Stimulated activated CD8-positive, alpha-beta memory T cell treated with anti-CD3 and anti-CD28 coated beads, Interleukin-4, amount 100 ng/mL, for 48 hours (primary cell): Measurements from ENCODE around the gene ARHGAP6.

Experiments
- DNase-seq: peaks from one replicate; pipeline ENCODE4 v3.0.0-alpha.2; 2020

ARHGAP6 gene

DNA sequence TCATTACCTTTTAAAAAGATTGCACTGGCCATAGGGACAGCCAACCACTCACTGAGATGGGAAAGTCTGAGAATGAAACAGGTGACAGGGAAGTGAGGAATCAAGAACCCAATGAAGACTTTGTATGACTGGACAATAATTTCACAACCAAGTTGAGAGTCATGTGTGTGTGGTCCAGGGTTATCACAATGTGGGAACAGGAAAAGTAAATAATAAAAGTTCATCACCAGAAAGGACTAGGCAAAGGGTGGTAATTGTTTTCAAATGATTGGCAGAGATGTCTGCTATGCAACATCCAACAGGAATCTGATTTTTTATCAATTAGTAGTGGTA, 243.2 kb downstream of the ARHGAP6 start:
- no peak for DNase-seq

DNA sequence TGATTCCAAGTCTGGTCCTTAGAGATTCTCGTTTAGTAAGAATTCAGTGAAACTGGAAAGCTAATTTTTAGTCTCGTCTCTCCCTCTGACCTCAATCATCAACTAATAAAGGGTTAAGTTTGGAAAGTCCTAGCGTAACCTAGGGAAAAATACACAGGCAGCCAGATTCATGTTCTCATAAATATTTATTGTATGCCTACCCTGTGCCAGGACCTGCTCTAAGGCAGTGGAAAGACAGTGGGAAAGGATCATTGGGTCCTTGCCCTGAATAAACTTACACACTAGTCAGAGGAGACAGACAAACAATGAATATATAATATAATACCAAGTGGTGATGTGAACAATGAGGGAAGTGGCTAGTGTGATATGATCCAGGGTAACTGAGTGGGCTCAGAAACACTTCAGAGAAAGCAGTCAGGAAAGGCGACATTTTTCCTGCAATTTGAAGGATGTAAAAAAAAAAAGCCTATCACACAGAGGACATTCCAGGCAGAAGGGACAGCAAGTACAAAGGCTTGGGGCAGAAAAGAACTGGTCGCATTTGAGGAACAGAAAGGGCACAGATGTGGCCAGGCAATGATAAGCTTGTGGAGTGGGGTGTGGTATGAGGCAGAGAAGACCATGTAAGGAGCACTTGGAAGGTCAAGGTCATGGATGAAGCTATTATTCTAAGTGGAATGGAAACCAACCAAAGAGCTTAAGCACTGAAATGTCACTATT, 243.8 kb downstream of the ARHGAP6 start:
- DNase-seq = no peak

DNA sequence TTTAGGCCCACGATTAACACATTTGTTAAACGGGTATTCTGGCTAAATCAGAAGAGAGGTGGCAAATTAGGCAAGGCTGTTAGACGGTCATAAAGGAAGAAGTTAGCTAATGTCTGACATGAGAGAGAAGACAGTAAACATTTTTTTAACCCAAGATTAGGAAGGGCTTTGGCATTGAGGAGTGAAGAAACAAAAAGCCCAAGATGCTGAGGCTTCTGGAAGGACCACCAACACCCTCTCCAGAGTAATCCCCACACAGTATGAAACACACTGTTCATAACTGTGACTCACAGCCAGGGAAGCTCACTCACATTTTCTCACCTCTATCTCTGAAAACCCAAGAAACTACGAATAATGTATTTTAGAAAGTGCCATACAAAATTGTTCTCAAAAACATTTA, 244.9 kb downstream of the ARHGAP6 start:
- DNase-seq = no peak

DNA sequence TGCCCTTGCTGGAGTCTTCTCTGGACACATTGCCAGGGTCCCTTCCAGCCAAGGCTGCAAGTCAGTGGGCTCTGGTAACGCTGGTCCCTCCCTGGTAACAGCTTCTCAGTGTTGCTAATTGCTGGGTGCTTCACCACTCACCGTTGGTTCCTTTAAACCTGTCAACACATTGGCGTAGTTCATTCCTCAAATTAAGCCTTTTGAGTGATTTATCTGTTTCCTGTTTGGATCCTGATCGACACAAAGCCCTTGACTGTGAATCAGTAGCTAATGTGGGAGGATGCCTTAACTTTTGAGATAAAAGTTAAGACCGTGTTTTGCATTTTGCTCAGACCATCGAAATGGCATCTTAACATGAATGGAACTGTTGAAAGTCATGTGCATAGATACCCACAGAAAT, 246.6 kb downstream of the ARHGAP6 start:
- no peak for DNase-seq

DNA sequence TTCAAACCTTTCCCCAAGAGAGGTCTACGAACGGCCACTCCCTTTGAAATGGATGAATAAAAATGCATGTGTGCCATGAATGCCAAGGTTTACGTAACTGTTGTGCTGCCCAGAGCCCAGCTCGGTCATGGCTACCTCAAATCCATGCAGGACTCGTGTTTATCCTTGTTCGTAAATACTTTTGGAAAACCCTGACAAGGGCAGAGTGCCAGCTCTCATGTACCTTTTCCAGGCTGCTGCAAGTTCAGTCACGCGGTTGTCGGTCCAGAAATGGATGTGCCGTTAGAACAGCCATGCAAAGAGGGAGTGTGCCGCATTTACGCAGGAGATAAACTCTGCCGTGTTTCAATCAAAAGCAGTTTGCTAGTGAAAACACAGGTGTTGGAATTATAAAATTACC, 249.1 kb downstream of the ARHGAP6 start:
- no peak for DNase-seq

DNA sequence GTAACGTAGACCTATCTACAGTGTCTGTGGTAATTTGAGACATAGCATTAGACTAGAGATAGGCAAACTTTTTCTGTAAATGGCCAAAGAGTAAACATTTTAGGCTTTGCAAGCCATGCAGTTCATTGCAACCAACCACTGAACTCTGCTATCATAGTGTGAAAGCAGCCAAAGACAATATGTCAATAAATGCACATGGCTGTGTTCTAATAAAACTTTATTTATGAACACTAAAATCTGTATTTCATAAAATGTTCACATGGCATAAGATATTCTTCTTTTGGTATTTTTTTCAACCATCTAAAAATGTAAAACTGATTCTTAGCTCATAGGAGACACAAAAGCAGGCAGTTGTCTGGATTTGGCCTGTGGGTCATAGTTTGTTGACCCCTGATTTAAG, 251.6 kb downstream of the ARHGAP6 start:
- no peak for DNase-seq

DNA sequence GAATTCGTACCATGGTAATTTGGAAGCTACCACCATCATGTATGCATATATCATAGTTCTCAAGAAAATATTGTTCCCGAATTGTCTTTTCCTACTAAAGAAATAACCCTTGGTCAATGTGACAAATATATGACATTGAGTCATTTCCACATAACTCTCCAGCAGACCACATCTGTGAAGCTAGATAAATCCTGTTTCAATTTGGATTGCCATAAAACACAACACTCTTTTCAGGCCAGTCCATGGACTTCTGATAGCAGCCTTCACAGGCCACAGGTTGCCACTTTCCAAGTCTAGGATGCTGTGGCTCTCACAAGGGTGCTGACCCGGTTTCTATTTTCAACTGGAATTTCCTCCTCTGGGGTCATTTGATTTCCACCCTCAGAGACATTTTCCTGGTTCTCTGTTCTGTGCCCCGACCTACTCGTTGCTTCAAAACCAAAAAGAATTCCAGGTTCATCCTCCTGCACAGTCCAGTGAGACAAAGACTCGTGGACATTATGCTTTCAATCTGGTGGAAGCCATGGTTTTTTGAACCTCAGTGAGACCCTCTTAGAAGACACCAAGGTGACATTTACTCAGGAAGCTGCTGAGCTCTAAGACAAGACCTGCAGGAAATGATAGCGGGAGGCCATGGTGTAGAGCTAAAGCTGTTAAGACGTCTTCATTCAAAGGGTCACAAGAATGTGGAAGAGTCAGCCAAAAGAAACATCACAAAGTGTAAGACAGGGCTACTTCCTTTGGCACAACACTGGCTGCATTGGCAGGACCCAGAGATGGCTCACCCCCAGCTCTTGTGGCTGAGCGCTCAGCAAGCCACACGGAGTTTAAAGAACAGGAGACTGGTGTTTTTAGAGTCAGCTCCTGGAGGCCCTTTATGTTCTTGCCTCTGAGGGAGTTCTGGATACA, 252.8 kb downstream of the ARHGAP6 start:
- no peak for DNase-seq

DNA sequence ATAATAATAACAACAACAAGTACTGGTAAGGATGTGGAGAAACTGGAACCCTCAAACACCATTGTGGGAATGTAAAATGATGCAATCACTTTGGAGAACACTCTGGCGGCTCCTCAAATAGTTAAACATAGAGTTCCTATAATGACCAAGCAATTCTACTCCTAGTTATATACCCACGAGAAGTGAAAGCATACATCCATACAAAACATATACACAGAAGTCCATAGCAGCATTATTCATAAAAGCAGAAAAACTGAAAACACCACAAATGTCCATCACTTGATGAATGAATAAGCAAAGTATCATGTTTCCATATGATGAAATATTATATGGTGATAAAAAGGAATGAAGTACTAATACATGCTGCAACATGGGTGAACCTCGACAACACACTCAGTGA, 255.8 kb downstream of the ARHGAP6 start:
- DNase-seq = no peak

DNA sequence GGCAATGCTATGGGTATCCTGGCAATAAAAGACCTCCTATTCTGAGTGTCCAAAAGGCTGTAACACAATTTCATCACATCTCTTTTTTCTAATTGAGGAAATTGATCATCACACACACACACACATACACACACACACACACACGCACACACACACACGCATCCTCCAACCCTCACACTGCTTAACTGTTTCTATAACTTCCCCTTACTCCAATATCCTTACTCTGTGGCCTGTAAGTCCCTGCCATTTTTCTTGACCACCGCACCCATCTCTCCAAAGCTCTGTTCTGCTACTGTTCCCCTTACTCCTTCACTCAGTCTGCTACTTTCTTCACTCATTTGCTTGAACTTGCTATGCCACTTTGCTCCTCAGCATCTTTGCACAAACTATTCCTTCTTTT, 256.9 kb downstream of the ARHGAP6 start:
- DNase-seq = no peak

DNA sequence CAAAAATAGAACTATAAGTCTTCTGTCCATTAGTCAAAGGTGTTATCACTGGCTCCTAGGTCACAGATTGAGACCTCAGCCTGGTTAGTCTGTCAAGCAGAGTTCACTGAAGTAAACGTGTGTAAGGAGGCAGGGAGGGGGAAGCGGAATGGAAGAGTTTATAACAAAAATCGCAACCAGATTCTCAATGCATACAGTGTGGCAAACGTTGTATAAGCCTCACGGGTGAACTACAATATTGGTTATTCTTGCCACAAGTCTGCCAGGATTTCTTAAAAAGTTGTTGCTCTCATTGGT, 257.7 kb downstream of the ARHGAP6 start:
- DNase-seq = no peak

DNA sequence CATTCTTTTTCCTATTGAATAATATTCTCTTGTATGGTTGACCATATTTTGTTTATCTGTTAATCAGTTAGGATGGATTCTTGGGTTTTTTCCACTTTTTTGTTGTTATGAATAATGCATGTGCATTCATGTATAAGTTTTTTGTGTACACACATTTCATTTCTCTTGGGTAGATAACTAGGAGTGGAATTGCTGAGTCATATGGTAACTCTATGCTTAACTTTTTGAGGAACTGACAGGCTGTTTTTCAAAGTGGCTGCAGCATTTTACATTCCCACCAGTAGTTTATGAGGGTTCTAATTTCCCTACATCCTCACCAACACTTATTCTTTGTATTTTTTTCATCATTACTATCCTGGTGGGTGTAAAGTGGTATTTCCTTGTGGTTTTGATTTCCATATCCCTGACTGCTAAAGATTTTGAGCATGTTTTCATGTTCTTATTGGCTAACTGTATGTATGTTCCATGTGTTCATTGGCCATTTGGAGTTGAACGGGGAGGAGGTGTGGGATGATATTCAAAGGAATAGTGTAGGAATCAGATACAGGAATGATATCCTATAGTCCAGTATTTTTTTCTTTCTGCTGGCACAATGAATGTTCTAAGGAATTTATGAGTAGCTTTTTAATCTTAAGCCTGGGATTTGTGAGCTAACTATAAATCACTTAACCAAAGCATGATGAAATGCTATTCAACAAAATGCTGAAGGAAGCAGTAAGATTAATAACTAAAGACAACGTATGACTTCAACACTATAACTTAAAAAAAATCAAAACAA, 258.2 kb downstream of the ARHGAP6 start:
- no peak for DNase-seq

DNA sequence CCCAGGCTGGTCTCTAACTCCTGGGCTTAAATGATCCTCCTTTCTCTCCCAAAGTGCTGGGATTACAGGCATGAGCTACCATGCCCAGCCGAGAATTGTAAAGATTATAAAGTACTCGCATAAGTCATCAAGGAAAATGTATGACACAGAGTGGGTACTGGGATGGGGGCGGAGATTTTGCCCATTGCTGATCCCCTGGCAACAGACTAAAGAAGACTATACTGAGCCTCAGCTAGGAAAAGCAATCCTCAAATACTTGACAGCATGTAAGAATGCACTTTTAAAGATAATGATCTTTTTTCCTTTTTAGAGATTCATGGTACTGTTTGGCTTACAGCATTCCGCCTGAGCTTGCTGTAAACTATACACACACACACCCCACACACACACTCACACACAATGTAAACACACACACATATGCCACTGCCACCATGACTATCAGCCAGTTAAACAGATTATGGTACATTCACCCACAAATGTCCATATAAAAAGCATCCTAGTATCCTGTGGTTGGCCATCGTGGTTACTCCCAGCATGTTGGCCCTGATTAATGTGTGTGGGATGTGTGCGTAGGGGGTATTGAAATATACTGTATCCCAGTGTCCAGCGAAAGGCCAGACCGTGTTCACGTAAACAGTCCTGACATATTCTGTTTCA, 259.5 kb downstream of the ARHGAP6 start:
- no peak for DNase-seq

DNA sequence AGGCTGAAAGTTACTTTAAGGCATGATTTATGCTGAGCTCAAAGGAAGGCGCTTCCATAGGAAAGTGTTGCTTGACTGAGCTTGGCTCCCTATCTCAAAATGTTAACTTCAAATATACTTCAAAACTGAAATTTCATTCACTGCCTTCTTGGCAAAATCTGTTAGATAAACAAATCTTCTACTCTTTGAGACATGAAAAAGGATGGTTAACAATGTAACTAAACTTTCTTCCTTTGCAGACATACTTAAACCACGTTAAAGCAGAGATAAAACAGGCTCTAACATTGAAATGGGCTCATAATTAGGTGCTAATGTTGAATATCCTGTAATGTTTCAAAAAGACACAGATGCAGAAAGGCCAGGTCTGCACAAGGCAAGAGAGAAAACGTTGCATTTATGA, 262.1 kb downstream of the ARHGAP6 start:
- DNase-seq = no peak

DNA sequence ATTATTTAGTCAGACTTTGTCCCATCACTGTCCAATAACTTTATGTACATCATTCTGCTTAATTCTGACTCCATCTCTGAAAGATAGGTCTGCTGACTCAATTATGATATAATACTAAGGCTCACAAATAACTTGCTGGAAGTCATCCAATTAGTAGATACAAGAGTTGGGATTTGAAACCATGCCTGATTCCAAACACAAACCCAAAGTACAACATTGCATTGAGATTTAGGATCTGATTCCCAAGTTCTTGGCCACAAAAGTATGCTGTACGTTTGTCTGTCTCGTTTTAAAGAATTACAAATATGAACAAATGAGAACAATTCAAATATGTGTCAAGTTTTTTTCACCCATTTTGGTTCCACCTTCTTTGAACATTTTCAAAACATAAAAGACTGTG, 263.8 kb downstream of the ARHGAP6 start:
- DNase-seq = no peak

DNA sequence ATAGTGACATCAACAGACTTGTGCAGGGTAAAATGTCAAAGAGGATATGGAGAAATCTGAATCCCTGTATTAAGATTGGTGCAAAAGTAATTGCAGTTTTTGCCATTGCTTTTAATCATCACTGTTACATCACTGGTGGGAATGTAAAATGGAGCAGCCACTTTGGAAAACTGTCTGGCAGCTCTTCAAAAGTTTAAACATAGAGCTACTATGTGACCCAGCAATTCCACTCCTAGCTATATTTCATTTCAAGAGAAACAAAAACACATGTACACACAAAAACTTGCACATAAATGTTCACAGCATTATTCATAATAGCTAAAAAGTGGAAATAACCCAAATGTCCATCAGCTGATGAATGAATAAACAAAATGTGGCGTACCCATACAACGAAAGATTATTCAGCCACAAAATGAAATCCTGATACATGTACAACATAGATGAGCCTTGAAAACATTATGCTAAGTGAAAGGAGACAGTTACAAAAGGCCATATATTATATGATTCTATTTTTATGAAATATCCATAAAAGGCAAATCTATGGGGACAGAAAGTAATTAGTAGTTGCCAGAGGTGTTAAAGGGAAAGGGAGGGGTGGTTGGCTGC, 266.1 kb downstream of the ARHGAP6 start:
- DNase-seq = no peak

DNA sequence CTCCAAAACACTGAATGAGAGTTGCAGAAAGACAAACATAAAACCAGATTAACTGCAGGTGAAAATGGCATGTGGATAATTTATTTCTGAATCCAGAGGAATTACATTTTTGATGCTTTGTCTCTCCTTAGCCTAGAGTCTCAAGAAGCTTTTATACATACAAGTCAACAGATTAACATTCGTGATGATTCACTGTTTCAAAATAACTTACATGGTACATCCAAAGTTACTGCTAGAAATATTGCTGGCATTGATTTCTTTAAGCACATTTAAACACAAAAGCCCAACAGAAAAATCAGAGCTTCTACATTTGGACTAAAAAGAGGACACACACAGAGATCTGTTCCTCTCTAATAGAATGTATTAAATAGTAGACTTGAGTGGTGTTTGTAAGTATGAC, 266.9 kb downstream of the ARHGAP6 start:
- DNase-seq = no peak

DNA sequence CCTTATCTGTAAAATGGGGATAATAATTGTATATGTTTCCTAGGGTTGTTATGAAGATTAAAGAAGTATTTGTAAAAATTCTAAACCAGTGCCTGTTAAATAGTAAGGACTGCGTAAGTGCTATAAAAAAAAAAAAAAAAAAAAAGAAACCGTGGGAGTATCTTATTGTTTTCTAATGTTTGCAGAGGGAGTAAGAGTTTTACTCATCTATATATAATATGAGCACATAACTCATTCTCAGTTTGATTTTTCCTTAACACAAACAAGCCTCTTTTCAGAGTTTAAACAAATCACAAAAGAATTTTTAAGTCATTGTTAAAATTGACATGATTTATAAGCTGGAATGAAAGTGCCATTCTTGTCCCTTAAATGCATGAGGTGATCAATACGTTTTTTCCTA, 267.6 kb downstream of the ARHGAP6 start:
- DNase-seq = no peak

DNA sequence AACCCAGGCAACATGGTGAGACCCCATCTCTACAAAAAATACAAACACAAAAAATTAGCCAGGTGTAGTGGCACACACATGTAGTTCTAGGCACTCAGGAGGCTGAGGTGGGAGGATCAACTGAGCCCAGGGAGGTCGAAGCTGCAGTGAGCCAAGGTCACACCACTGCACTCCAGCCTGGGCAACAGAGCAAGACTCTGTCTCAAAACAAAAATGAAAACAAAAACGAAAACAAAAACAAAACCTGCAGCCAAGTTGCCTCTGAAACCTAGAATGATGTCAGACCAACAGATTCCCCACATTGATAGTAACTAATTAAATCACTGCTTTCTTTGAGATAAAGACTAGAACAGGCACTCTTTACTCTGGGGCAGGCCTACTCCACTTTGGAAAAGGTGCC, 268.0 kb downstream of the ARHGAP6 start:
- no peak for DNase-seq

DNA sequence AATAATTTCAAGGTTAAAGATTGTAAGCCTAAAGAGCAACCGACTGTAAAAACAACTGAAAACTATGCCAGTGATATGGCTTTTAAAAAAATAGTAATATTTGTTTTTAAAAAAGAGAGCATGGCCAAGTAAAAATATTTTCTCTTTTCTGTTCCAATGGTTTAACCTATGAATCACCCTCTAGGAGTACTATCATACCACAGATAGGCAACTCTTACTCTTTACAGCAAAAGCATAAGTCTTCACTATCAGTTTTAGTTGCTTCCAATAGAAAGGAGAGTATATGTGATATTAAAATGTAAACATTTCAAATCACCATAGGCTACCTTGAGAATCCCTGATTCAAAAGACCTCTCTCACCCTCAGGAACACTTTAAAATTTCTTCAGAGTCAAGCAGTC, 269.9 kb downstream of the ARHGAP6 start:
- no peak for DNase-seq

DNA sequence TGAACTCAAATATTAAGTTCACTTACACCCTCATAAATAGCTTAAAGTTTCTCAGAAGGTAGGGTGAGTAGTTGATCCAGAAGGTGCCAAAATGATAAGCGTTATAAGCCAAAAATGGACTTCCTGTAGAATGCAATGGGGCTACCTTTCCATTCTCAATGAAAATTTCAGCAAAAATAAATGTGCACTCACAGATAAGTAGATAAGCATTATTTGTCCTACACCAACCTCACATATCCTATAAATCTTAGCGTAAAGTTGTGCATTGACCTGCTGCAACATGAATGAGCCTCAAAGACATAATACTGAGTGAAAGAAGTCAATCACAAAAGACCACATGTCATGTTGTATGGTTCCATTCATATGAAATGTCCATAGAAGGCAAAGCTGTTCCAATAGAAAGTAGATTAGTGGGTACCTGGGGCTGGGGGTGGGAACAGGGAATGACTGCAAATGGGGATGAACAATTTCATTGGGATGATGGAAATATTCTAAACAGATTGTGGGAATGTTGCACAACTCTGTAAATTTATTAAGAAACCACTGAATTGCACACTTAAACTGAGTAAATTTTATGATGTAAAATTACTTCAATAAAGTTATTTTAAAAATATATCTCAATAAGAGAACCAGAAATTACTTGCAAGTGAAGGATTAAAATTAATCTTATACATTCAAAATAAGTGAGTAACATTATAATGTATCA, 271.6 kb downstream of the ARHGAP6 start:
- no peak for DNase-seq

DNA sequence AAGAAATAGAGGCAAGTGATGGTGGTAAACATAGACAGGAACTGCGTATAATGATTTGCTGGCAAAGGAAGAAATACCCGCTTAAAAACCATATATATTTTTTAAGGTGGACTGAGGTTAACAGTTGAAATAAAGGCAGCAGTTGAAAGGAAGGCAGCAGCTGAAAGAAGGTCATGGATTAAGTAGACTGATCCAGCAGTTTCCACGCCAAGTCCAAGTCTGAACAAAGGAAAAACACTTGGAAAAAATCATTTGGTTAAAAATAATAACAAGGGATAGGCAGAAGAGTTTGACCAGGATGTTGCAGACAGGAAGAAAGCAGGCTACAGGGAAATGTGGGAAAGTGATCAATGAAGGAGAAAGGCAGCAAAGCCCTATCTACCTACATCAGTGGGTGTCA, 278.9 kb downstream of the ARHGAP6 start:
- DNase-seq = no peak

DNA sequence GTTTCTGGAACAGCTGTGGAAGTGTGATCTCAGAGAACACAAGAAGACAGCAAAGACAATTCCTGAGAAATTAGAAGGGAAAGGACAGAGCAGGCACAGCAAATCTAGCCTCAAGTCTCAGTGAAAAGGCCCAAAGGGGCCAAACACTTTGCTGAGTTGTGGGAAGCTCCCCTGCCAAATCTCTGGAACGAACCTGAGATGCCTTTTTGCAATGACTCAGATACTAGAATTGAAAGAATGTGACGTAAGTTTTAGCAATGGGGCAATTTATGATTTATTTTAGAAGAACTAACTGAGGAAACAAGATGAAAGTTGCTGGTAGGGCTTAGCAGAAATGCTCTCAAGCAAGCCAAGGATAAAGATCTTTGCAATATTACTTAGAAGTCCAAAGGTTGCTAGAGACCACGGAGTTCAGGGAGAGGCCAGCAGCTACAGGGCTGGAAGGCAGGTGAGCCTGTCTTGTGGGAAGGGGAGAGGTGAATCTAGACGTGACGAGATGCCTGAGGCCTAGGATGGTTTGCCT, 279.7 kb downstream of the ARHGAP6 start:
- no peak for DNase-seq
